Natural killer cell treated with Interleukin-12 subunit alpha and Interleukin-12 subunit beta and Interleukin-15 and Interleukin-18, amount 100 ng/mL, for 72 hours (primary cell): ENCODE measurements around the gene GP5. TPM values are rescaled to one million over a fixed set of nuclear protein-coding genes. Genes with fewer than 3 reads are reported as not detected.

Source experiments
- ATAC-seq, 2 donors: fragments of 150-1000 bp; cut with Tn5 transposase in 1 of 2; sonication (Bioruptor Pico), chemical (Tn5 transposase) in 1 of 2; 2 replicates each; pipeline ENCODE4 v1.10.0; 2021
- DNase-seq: peaks from one replicate; pipeline ENCODE4 v3.0.0; 2022; ENCODE audit warnings: low spot score
- H3K27ac Mint-ChIP-seq, 2 donors: 1 replicate in 1 of 2; 2 replicates in 1 of 2; pipeline ENCODE4 v1.8.0; 2022; ENCODE audit warnings: mixed read lengths in 2 of 2, mild to moderate bottlenecking in 1 of 2, moderate library complexity in 1 of 2
- H3K27me3 Mint-ChIP-seq, 2 donors: 1 replicate in 1 of 2; 2 replicates in 1 of 2; pipeline ENCODE4 v1.8.0; 2022; ENCODE audit warnings: mixed read lengths in 2 of 2
- H3K36me3 Mint-ChIP-seq: one replicate; pipeline ENCODE4 v1.8.0; 2022; ENCODE audit warnings: mixed read lengths
- H3K4me1 Mint-ChIP-seq, 2 donors: 1 replicate in 1 of 2; 2 replicates in 1 of 2; pipeline ENCODE4 v1.8.0; 2022; ENCODE audit warnings: low read depth in 2 of 2, mixed read lengths in 2 of 2, mild to moderate bottlenecking in 1 of 2
- H3K4me3 Mint-ChIP-seq: one replicate; pipeline ENCODE4 v1.8.0; 2022; ENCODE audit warnings: mixed read lengths
- H3K9me3 Mint-ChIP-seq: 2 replicates; pipeline ENCODE4 v1.8.0; 2022; ENCODE audit warnings: mixed read lengths
- total RNA-seq, 2 donors: library from RNA; stranded (reverse); gene quantifications; one replicate each; pipeline ENCODE4 v1.2.3, GENCODE V29; 2022

The GP5 gene
- total RNA-seq, 2 donors from 2014 or later, result 0.24 TPM; not detected in 1

DNA sequence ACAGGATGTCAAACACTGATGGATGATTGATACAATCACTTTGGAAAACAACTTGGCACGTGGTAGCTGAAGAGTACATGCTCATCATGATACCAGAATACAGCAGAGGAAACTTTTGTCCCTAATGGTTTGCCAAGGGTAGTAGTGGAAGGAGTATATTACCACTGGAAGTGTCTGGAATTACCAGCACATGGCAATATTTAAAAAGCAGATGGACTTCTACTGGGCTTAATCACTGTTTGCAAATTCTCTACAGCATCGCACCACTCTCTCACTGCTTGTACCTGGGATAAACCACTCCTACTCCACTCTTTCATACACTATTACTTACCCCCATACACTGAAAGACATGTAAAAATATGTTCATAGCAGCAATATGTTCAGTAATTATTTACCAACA is 19.6 kb upstream of the GP5 start:
- no peak overlapping the region for H3K4me3 Mint-ChIP-seq
- peaks cover 22% of the 10 kb centered on the region for H3K36me3 Mint-ChIP-seq
- no peaks in the 10 kb centered on the region for H3K27me3 Mint-ChIP-seq
- no peak for ATAC-seq
- DNase-seq, result no peak
- H3K9me3 Mint-ChIP-seq, result no peaks in the 10 kb centered on the region
- H3K4me1 Mint-ChIP-seq, result peaks cover 0 to 8% of the 10 kb centered on the region in 2 donors
- no peak overlapping the region for H3K27ac Mint-ChIP-seq

DNA sequence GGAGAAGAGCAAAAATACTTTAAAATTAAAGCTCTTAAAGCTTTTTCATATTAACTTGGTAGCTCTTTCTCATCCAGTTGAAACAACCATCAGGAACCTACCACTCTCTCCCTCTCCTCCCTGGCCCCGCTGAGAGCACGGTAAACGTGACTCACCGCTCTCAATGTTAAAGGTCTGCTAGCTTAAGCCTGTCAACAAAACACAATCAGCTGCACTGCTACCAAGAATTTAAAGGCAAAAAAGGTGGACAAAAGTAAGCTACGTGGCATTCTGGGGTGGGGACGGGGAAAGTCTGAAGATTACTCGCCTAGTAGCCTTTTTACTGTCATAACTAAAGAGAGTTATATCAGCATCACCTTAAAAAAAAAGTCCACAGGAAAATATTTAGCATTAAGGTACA is 8.4 kb upstream of the GP5 start:
- Mint-ChIP-seq H3K9me3 (no peaks in the 10 kb centered on the region), H3K4me3 (no peak overlapping the region), H3K27me3 (no peaks in the 10 kb centered on the region), H3K36me3 (no peaks in the 10 kb centered on the region), H3K27ac (no peak overlapping the region), H3K4me1 (peaks cover 0 to 3% of the 10 kb centered on the region in 2 donors)
- DNase-seq (no peak), ATAC-seq (no peak)

DNA sequence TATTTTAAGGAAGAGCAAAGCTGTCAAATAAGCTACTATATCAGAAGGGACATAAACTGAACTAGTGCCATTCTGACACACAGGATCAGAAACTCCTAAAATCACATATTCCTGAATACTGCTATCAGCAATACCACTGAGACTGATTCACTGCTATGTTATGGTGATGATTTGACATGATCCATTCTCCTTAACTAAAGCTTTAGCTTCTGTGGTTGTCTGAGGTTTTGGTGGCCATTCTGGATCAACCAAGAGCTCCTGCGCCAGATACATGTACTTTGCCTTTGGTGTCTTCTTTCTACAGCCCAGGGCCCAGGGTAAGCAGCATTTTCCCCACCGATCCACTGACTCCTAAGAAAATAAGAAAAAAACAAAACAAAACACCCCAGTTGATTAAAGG is 6.7 kb upstream of the GP5 start:
- H3K27me3 Mint-ChIP-seq, result no peaks in the 10 kb centered on the region
- H3K27ac Mint-ChIP-seq, result no peak overlapping the region
- no peaks in the 10 kb centered on the region for H3K9me3 Mint-ChIP-seq
- H3K4me1 Mint-ChIP-seq, result peaks cover 0 to 3% of the 10 kb centered on the region in 2 donors
- ATAC-seq, result no peak
- H3K36me3 Mint-ChIP-seq, result no peaks in the 10 kb centered on the region
- no peak overlapping the region for H3K4me3 Mint-ChIP-seq
- DNase-seq, result no peak

DNA sequence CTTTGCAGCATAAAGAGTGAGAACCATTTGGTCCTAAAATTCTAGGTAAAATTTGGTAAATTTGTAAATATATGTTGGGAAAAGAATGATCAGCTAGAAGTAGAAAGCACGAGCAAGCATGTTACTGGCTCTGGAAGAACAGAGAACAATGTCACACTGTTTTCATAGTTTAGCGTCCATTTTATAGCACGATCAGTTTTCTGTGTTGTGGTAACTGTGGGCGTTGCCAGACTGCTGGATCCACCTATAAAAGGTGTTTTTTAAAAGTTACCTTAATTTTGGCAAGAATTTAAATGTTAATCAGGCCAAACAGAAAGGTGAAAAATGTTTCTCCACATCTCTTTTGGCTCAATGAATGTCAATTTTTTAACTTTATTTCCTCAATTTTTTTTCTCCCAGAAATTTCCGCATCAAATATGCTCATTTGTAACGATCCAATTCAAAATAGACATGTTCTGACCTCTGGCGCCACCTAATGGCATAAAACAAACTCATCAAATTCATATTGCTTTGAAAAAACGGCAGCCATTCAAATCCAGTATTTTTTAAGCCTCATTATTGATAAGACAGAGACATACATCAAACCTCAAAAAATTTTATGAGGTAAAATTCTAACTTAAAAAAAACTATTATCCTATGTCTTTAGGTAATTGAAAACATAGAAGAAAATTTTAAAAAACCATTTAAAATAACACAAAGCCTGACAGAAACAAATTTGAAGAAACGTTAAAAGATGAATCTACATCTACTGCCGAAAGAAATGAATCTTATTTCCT is 5.5 kb upstream of the GP5 start:
- DNase-seq (no peak), ATAC-seq (no peak)
- Mint-ChIP-seq H3K27ac (no peak overlapping the region), H3K36me3 (no peaks in the 10 kb centered on the region), H3K4me1 (peaks cover 5 to 6% of the 10 kb centered on the region in 2 donors), H3K27me3 (peaks cover 0 to 8% of the 10 kb centered on the region in 2 donors), H3K4me3 (no peak overlapping the region), H3K9me3 (no peaks in the 10 kb centered on the region)

DNA sequence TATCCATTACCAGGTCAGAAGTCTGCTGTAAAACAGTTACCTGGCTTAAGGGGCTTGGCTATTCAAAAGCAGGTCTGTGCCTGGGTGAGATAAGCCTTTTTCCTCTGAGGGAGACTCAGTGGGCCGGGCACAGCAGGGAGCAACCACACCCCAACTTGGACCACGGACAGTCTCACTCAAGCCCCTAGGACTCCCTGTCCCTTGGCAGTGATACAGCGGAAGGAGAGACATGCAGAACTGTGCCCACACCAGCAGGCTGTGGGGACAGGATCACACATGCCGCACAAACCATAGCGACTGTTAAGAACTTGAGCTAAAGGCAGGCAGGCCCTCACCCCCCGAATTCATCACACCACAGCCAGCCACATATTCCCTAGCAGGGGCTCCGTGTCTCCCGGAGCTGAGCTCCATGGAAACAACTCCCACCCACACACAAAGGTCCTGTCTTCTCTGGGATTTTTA is 2.8 kb upstream of the GP5 start:
- Mint-ChIP-seq H3K4me1 (peaks cover 23 to 25% of the 10 kb centered on the region in 2 donors), H3K4me3 (no peak overlapping the region), H3K27me3 (peaks cover 9 to 20% of the 10 kb centered on the region in 2 donors), H3K27ac (no peak overlapping the region), H3K36me3 (no peaks in the 10 kb centered on the region), H3K9me3 (no peaks in the 10 kb centered on the region)
- DNase-seq (no peak), ATAC-seq (no peak)

DNA sequence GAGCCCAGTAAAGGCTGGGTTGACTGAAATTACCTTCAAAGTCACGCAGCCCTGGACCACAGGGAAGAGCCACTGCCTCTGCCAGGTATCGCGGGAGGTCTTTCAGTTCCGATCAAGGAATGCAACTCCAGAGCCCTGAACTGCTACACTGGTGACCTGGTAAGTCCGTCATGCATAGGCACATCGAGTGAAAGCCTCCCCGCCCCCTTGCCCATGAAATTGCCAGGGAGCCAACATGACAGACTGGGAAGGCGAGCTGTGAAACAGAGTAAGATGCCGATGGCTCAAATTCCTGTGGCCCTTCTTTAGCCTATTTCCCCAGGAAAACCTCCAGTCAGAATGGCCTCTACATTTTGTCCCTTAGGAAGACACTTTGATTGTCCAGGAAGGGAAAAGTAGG is 2.3 kb upstream of the GP5 start:
- no peak overlapping the region for H3K27ac Mint-ChIP-seq
- no peak overlapping the region for H3K4me3 Mint-ChIP-seq
- H3K27me3 Mint-ChIP-seq, result peaks cover 11 to 21% of the 10 kb centered on the region in 2 donors
- H3K4me1 Mint-ChIP-seq, result peaks cover 25 to 28% of the 10 kb centered on the region in 2 donors
- no peaks in the 10 kb centered on the region for H3K9me3 Mint-ChIP-seq
- no peaks in the 10 kb centered on the region for H3K36me3 Mint-ChIP-seq
- no peak for ATAC-seq
- no peak for DNase-seq

DNA sequence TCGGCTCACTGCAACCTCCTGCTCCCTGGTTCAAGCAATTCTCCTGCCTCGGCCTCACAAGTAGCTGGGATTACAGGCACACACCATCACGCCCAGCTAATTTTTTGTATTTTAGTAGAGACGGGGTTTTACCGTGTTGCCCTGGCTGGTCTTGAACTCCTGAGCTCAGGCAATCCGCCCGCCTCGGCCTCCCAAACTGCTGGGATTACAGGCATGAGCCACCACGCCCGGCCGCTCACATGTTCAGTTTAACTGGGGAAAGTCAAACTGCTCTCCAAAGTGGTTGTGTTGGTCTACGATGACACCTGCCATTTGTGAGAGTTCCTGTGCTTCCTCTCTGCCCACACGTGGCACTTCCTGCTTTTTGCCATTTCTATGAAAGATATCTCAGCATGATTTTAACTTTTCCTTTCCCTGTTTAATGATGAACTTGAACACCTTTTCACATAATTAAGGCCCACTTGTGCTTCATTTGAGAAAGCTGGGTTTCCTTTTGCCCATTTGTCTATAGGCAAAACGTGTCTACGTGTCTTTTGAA is 877 bp upstream of the GP5 start:
- Mint-ChIP-seq H3K9me3 (no peaks in the 10 kb centered on the region), H3K27ac (no peak overlapping the region), H3K4me1 (peaks cover 29 to 39% of the 10 kb centered on the region in 2 donors), H3K4me3 (no peak overlapping the region), H3K36me3 (no peaks in the 10 kb centered on the region), H3K27me3 (peaks cover 21 to 36% of the 10 kb centered on the region in 2 donors)
- ATAC-seq (no peak), DNase-seq (no peak)

DNA sequence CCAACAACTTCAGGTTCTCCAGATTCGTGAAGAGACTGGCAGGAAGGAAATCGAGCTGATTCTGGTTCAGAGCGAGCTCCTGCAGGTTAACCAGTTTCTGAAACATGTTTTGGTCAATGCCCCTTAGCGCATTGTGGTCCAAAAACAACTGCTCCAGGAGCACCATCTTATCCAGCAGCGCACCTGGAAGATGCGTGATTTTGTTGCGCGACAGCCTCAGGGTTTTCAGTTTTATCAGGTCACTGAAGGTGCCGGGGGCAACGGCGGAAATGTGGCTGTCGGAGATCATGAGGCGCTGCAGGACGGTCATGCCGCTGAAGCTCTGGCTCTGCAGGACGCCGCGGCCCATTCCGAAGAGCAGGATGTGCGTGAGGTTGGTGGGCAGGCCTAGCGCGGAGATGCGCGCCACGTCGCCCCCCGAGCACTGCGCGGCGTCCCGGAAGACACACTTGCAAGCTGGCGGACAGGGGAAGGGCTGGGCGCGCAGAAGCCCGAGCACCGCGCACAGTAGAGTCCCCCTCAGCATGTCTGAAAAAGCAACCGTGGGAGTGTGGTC is 1.2 kb downstream of the GP5 start:
- H3K4me3 Mint-ChIP-seq, result peak overlapping the region; percentile 78
- ATAC-seq (peak; percentile 82 to 83), DNase-seq (peak; percentile 77)
- H3K4me1 Mint-ChIP-seq, result peaks cover 29 to 36% of the 10 kb centered on the region in 2 donors
- H3K27me3 Mint-ChIP-seq, result peaks cover 21 to 49% of the 10 kb centered on the region in 2 donors
- no peaks in the 10 kb centered on the region for H3K9me3 Mint-ChIP-seq
- H3K36me3 Mint-ChIP-seq, result no peaks in the 10 kb centered on the region
- no peak overlapping the region for H3K27ac Mint-ChIP-seq

DNA sequence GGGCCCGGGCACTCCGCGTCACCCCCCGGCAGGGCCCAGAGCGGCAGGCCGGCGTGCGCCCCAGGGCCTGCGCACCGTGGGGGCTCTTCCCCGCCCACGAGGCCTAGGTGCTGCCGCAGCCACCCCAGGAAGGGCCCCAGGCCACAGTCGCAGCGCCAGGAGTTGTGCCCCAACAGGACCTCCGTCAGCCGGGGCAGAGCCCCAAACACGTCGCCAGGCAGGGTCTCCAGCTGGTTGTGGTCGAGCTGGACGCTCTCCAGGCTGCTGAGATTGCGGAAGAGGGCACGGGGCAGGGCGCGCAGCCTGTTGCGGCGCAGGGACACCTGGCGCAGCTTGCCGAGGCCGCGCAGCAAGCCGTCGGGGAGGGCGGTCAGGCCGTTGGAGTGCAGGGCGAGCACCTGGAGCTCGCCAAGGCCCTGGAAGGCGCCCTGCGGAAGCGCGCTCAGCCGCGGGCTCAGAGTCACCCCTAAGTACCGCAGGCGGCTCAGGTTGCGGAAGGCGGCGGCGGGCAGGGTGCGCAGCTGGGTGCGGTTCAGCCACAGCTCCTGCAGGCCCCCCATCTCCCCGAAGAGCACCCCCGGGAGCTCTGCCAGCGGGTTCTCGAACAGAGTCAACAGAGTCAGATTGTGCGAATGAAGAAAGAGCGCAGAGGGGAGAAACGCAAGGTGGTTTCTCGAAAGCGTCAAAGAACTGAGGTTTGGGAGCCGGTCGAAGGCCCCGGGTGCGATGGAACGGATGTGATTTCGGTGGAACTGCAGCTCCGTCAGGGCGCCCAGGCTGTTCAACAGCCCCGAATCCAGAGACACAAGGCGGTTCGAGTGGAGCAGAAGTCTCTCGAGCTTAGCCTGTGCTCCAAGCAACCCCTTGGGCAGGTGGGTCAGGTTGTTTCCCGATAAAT is 2.0 kb downstream of the GP5 start:
- Mint-ChIP-seq H3K27me3 (peaks cover 21 to 52% of the 10 kb centered on the region in 2 donors), H3K36me3 (no peaks in the 10 kb centered on the region), H3K4me1 (peaks cover 29 to 36% of the 10 kb centered on the region in 2 donors), H3K27ac (no peak overlapping the region), H3K9me3 (no peaks in the 10 kb centered on the region), H3K4me3 (peak overlapping the region; percentile 78)
- peak; percentile 37 to 49 for ATAC-seq
- DNase-seq, result no peak

DNA sequence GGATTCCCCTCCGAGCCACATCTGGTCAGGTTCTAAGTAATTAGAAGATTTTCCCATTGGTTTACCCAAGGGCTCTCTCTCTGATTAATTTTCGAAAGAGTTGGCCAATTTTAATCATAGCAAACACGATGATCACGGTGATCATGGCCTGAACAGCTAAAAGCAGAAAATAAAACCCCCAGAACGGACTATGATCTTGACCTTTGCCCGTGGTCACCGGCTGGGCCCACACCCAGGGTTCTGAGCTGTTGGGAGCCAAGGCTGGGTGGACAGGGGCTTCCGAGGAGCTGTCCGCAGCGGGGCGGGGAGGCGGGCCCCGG is 2.6 kb downstream of the GP5 start:
- H3K36me3 Mint-ChIP-seq, result no peaks in the 10 kb centered on the region

DNA sequence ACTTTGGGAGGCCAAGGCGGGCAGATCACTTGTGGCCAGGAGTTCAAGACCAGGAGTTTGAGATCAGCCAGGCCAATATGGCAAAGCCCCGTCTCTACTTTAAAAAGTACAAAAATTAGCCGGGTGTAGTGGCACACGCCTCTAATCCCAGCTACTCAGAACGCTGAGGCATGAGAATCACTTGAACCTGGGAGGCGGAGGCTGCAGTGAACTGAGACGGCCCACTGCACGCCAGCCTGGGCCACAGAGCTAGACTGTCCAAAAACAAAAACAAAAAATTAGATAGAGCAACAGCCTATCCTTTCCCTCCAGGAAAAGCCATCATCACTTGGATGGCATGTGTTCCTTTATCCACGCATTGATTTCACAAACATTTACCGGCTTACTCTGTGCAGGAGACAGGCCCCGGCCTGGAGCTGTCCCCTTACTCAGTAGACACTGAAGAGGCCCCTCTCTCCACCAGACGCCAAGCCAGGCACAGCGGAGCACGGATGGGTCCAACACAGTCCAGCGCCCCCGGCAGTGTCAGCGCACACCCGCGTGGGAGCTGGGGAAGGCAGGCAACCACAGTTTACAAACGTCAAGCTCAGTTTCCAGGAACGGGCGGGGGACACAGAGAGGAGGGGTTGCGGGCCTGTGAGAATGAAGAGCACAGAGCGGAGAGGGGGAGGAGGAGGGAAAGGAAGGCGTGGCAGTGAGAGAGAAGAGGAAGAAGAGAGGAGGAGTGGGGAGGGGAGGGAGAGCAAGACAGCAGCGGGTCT is 3.1 kb downstream of the GP5 start:
- Mint-ChIP-seq H3K4me1 (peaks cover 29 to 36% of the 10 kb centered on the region in 2 donors), H3K36me3 (no peaks in the 10 kb centered on the region), H3K27me3 (peaks cover 22 to 54% of the 10 kb centered on the region in 2 donors), H3K4me3 (peak overlapping the region; percentile 51), H3K9me3 (no peaks in the 10 kb centered on the region), H3K27ac (no peak overlapping the region)
- DNase-seq (no peak), ATAC-seq (peak; percentile 23 to 57)

More for the DNA sequence above, 2.6 kb downstream of the GP5 start:
- Mint-ChIP-seq H3K27me3 (peaks cover 21 to 52% of the 10 kb centered on the region in 2 donors), H3K9me3 (no peaks in the 10 kb centered on the region), H3K27ac (no peak overlapping the region), H3K4me1 (peaks cover 29 to 36% of the 10 kb centered on the region in 2 donors), H3K4me3 (peak overlapping the region; percentile 51)
- no peak for ATAC-seq
- no peak for DNase-seq

DNA sequence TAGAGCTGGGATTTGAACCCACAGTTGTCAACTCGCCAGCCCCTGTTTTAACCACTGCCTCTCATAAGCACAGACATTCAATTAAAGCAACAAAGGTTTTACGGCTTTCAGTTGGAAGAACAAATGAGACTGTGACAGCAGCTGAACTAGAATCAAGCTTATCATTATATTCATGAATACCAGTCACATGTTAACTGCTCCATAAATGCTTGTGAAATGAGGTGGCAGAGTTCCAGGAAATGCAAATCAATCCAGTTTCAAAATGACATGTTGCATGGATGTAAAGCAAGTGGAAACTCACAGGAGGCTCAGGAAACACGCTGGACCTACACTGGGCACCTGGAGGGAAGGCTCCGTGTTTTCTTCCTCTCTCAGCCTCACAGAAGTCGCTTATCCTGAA is 3.9 kb downstream of the GP5 start:
- Mint-ChIP-seq H3K27me3 (peaks cover 28 to 59% of the 10 kb centered on the region in 2 donors), H3K9me3 (no peaks in the 10 kb centered on the region), H3K4me1 (peaks cover 28 to 36% of the 10 kb centered on the region in 2 donors), H3K36me3 (no peaks in the 10 kb centered on the region), H3K27ac (no peak overlapping the region), H3K4me3 (no peak overlapping the region)
- no peak for ATAC-seq
- DNase-seq, result no peak

DNA sequence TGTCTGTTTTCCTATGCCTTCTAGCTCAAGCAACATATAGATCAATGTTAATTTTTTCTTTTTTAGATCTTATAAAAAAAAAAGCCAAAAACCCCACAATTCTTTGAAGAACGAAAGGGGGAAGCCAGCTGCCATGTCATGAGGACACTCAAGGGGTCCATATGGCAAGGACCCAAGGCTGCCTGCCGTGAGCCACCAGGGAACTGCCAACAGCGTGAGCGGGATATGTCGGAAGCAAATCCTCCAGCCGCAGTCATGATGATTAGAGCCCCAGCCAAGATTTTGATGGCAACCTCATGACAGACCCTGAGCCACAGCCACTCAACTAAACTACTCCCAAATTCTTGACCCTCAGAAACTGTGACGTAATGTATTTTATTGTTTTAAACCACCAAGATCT is 6.5 kb downstream of the GP5 start:
- Mint-ChIP-seq H3K4me1 (peaks cover 12 to 18% of the 10 kb centered on the region in 2 donors), H3K4me3 (no peak overlapping the region), H3K27me3 (peaks cover 29 to 58% of the 10 kb centered on the region in 2 donors), H3K9me3 (no peaks in the 10 kb centered on the region), H3K27ac (no peak overlapping the region), H3K36me3 (no peaks in the 10 kb centered on the region)
- DNase-seq (no peak), ATAC-seq (no peak)
